ENCODE results near the gene CNOT11. TPM values are rescaled to one million over a fixed set of nuclear protein-coding genes. Genes with fewer than 3 reads are reported as not detected.

CNOT11 gene
- total RNA-seq, 2 donors from 2014 or later = 10.2 to 34.5 TPM

- DNase-seq = no peak
- TF ChIP-seq CTCF (IDR thresholded peaks at IDR 0.05) (no peak), POLR2A (IDR thresholded peaks at IDR 0.05) (no peak)
- ATAC-seq = peak; percentile 33
- peaks cover 0 to 11% of the 10 kb centered on the region in 2 donors for H3K36me3 ChIP-seq (replicated peaks in 1 of 2; ENCODE audit: insufficient read depth in 1 of 2, low read depth in 2 of 2)
- no peaks in the 10 kb centered on the region for H3K27me3 ChIP-seq
- intact Hi-C loops (cut with DNase I) = no loop called here
- no peaks in the 10 kb centered on the region for H3K9me3 ChIP-seq
- H3K4me3 ChIP-seq = no peak overlapping the region
- WGBS, 2 donors = 19% methylated on average over 3 of the region's 3 CpGs
- H3K4me1 ChIP-seq = peaks cover 27% of the 10 kb centered on the region
- peak overlapping the region in 1 of 4 donors; percentile 56 for H3K27ac ChIP-seq
Measured at GRCh38 chr2:101272045-101272784, 19.5 kb downstream of the CNOT11 start.

- no peak for DNase-seq
- peaks cover 22% of the 10 kb centered on the region for H3K4me1 ChIP-seq
- H3K27me3 ChIP-seq = no peaks in the 10 kb centered on the region
- peaks cover 0 to 11% of the 10 kb centered on the region in 2 donors for H3K36me3 ChIP-seq (replicated peaks in 1 of 2; ENCODE audit: insufficient read depth in 1 of 2, low read depth in 2 of 2)
- intact Hi-C loops (cut with DNase I) = no loop called here
- ATAC-seq = no peak
- H3K4me3 ChIP-seq = no peak overlapping the region
- TF ChIP-seq CTCF (IDR thresholded peaks at IDR 0.05) (no peak), POLR2A (IDR thresholded peaks at IDR 0.05) (no peak)
- H3K9me3 ChIP-seq = no peaks in the 10 kb centered on the region
- 80 to 82% methylated on average over 8 of the region's 8 CpGs for WGBS, 2 donors
- peak overlapping the region in 1 of 4 donors; percentile 56 for H3K27ac ChIP-seq
Measured at GRCh38 chr2:101273056-101273455, 20.4 kb downstream of the CNOT11 start.

GRCh38 chr2:101274142-101274541 is 21.5 kb downstream of the CNOT11 start:
- no peak overlapping the region for H3K27ac ChIP-seq
- no peaks in the 10 kb centered on the region for H3K9me3 ChIP-seq
- no peak overlapping the region for H3K4me3 ChIP-seq
- H3K4me1 ChIP-seq = peaks cover 19% of the 10 kb centered on the region
- DNase-seq (no peak), ATAC-seq (no peak)
- WGBS, 2 donors = 74 to 82% methylated on average over 5 of the region's 5 CpGs
- intact Hi-C loops (cut with DNase I) = no loop called here
- no peaks in the 10 kb centered on the region for H3K27me3 ChIP-seq
- TF ChIP-seq POLR2A (IDR thresholded peaks at IDR 0.05) (no peak), CTCF (IDR thresholded peaks at IDR 0.05) (no peak)
- peaks cover 0 to 12% of the 10 kb centered on the region in 2 donors for H3K36me3 ChIP-seq (replicated peaks in 1 of 2; ENCODE audit: insufficient read depth in 1 of 2, low read depth in 2 of 2)

- DNase-seq = peak in 3 of 4 donors; percentile 51 to 64 (median 58)
- 41 to 52% methylated on average over 7 of the region's 7 CpGs for WGBS, 2 donors
- no peaks in the 10 kb centered on the region for H3K9me3 ChIP-seq
- peaks cover 14% of the 10 kb centered on the region for H3K4me1 ChIP-seq
- no peak overlapping the region for H3K4me3 ChIP-seq
- peak; percentile 67 for ATAC-seq
- no peak overlapping the region for H3K27ac ChIP-seq
- H3K36me3 ChIP-seq (replicated peaks in 1 of 2; ENCODE audit: insufficient read depth in 1 of 2, low read depth in 2 of 2) = peaks cover 0 to 4% of the 10 kb centered on the region in 2 donors
- TF ChIP-seq POLR2A (IDR thresholded peaks at IDR 0.05) (no peak), CTCF (IDR thresholded peaks at IDR 0.05) (peak in 5 of 7 experiments; percentile 24 to 54 (median 41))
- intact Hi-C loops (cut with DNase I) = no loop called here
- no peaks in the 10 kb centered on the region for H3K27me3 ChIP-seq
Measured at GRCh38 chr2:101277111-101277510, 24.4 kb downstream of the CNOT11 start.

- DNase-seq = no peak
- Histone ChIP-seq H3K36me3 (replicated peaks in 1 of 2; ENCODE audit: insufficient read depth in 1 of 2, low read depth in 2 of 2) (peaks cover 4 to 11% of the 10 kb centered on the region in 2 donors), H3K4me3 (no peak overlapping the region), H3K27ac (no peak overlapping the region), H3K27me3 (no peaks in the 10 kb centered on the region), H3K9me3 (no peaks in the 10 kb centered on the region), H3K4me1 (peaks cover 4% of the 10 kb centered on the region)
- 56 to 60% methylated on average over 3 of the region's 3 CpGs for WGBS, 2 donors
- no peak for ATAC-seq
- intact Hi-C loops (cut with DNase I) = no loop called here
- TF ChIP-seq POLR2A (IDR thresholded peaks at IDR 0.05) = no peak
- no peak for TF ChIP-seq CTCF (IDR thresholded peaks at IDR 0.05)
Measured at GRCh38 chr2:101278925-101279324, 26.2 kb downstream of the CNOT11 start.
